Activated T-cell treated with anti-CD3 and anti-CD28 coated beads, Interleukin-2, amount 50 U/mL, for 72 hours (primary cell): ENCODE results near the gene PDGFRB. TPM values are rescaled to one million over a fixed set of nuclear protein-coding genes. Genes with fewer than 3 reads are reported as not detected.
A peak's percentile ranks its signal among the peaks of the same experiment; 100 is the strongest.
"Not testable (repeated sequence)": the region's sequence is repeated elsewhere in the genome, so short reads cannot be mapped to it uniquely, and the experiment has no call there.

Source experiments
- ATAC-seq, 2 donors: fragments of 150-1000 bp; cut with Tn5 transposase; replicated peaks in 1 of 2; 2 replicates each; pipeline ENCODE4 v1.10.0; 2021; ENCODE audit warnings: moderate library complexity in 2 of 2, mild to moderate bottlenecking in 1 of 2
- DNase-seq, 2 donors: peaks; one replicate each; pipeline ENCODE4 v3.0.0; 2021 to 2022; ENCODE audit warnings: mixed read lengths in 1 of 2
- H3K27ac Mint-ChIP-seq: one replicate; pipeline ENCODE4 v1.8.0; 2022; ENCODE audit warnings: mild to moderate bottlenecking, moderate library complexity, mixed read lengths
- H3K27me3 Mint-ChIP-seq: one replicate; pipeline ENCODE4 v1.8.0; 2022; ENCODE audit warnings: low read depth, mixed read lengths
- H3K36me3 Mint-ChIP-seq, 2 donors: one replicate each; pipeline ENCODE4 v1.8.0; 2022; ENCODE audit warnings: mixed read lengths in 2 of 2, mild to moderate bottlenecking in 1 of 2; ENCODE audit not compliant: insufficient read depth in 2 of 2
- H3K4me1 Mint-ChIP-seq: one replicate; pipeline ENCODE4 v1.8.0; 2022; ENCODE audit warnings: low read depth, mixed read lengths
- H3K4me3 Mint-ChIP-seq, 2 donors: one replicate each; pipeline ENCODE4 v1.8.0; 2022; ENCODE audit warnings: mild to moderate bottlenecking in 2 of 2, mixed read lengths in 2 of 2, moderate library complexity in 2 of 2
- H3K9me3 Mint-ChIP-seq, 2 donors: one replicate each; pipeline ENCODE4 v1.8.0; 2022; ENCODE audit warnings: mixed read lengths in 2 of 2
- total RNA-seq, 2 donors: library from RNA; stranded (reverse); gene quantifications; one replicate each; pipeline ENCODE4 v1.2.3, GENCODE V29; 2022

PDGFRB gene
- total RNA-seq, 2 donors from 2014 or later = 0.34 to 1.1 TPM

GRCh38 chr5:150101023-150101422 lies 54.6 kb downstream of the PDGFRB start:
- Mint-ChIP-seq H3K36me3 (no peaks in the 10 kb centered on the region), H3K4me3 (no peak overlapping the region), H3K4me1 (no peaks in the 10 kb centered on the region), H3K27ac (no peak overlapping the region), H3K9me3 (no peaks in the 10 kb centered on the region), H3K27me3 (peaks cover 8% of the 10 kb centered on the region)
- ATAC-seq (no peak), DNase-seq (no peak)

GRCh38 chr5:150097152-150097551 lies 58.5 kb downstream of the PDGFRB start:
- Mint-ChIP-seq H3K27ac (peak overlapping the region; percentile 20), H3K4me1 (peaks cover 9% of the 10 kb centered on the region), H3K9me3 (no peaks in the 10 kb centered on the region)

GRCh38 chr5:150092159-150092787 lies 63.4 kb downstream of the PDGFRB start:
- Mint-ChIP-seq H3K36me3 (no peaks in the 10 kb centered on the region), H3K27ac (peak overlapping the region; percentile 80), H3K9me3 (no peaks in the 10 kb centered on the region), H3K4me3 (peak overlapping the region; percentile 13 to 72), H3K4me1 (peaks cover 20% of the 10 kb centered on the region), H3K27me3 (peaks cover 50% of the 10 kb centered on the region)
- no peak for DNase-seq
- ATAC-seq = peak; percentile 90 to 92

More at GRCh38 chr5:150097152-150097551, 58.5 kb downstream of the PDGFRB start:
- Mint-ChIP-seq H3K4me3 (no peak overlapping the region), H3K36me3 (no peaks in the 10 kb centered on the region), H3K27me3 (peaks cover 21% of the 10 kb centered on the region)
- no peak for DNase-seq
- no peak for ATAC-seq

GRCh38 chr5:150085950-150086715 lies 69.5 kb downstream of the PDGFRB start, which contains the start of gene CSF1R:
CSF1R (minus strand) TSS chr5:150086554; CDS start chr5:150086427, 127 bp downstream.
- Mint-ChIP-seq H3K27ac (no peak within 1 kb of the TSS), H3K27me3 (peaks cover 54% of the 10 kb centered on the region), H3K36me3 (no peaks in the 10 kb centered on the region), H3K4me3 (no peak within 1 kb of the TSS), H3K4me1 (peaks cover 15% of the 10 kb centered on the region), H3K9me3 (no peaks in the 10 kb centered on the region)
- no peak for DNase-seq
- no peak for ATAC-seq

- ATAC-seq (no peak), DNase-seq (no peak)
- Mint-ChIP-seq H3K27ac (no peak overlapping the region), H3K4me1 (peaks cover 13% of the 10 kb centered on the region), H3K4me3 (no peak overlapping the region), H3K9me3 (no peaks in the 10 kb centered on the region), H3K36me3 (no peaks in the 10 kb centered on the region), H3K27me3 (peaks cover 49% of the 10 kb centered on the region)
These were observed 70.3 kb downstream of the PDGFRB start for GRCh38 chr5:150085191-150085912.

- not testable (repeated sequence) for H3K9me3 Mint-ChIP-seq, H3K27ac Mint-ChIP-seq, DNase-seq, H3K36me3 Mint-ChIP-seq, H3K4me3 Mint-ChIP-seq, ATAC-seq
- Mint-ChIP-seq H3K4me1 (peaks cover 13% of the 10 kb centered on the region), H3K27me3 (peaks cover 48% of the 10 kb centered on the region)
These were observed 70.9 kb downstream of the PDGFRB start for GRCh38 chr5:150084754-150085153.

- H3K9me3 Mint-ChIP-seq = no peaks in the 10 kb centered on the region
- no peaks in the 10 kb centered on the region for H3K36me3 Mint-ChIP-seq
- ATAC-seq (no peak), DNase-seq (no peak)
- peaks cover 13% of the 10 kb centered on the region for H3K4me1 Mint-ChIP-seq
- H3K27me3 Mint-ChIP-seq = peaks cover 35% of the 10 kb centered on the region
- H3K27ac Mint-ChIP-seq = no peak overlapping the region
- no peak overlapping the region for H3K4me3 Mint-ChIP-seq
These were observed 72.8 kb downstream of the PDGFRB start for GRCh38 chr5:150082889-150083288.

- H3K4me1 Mint-ChIP-seq = peaks cover 13% of the 10 kb centered on the region
- H3K27me3 Mint-ChIP-seq = peaks cover 30% of the 10 kb centered on the region
- ATAC-seq (no peak), DNase-seq (no peak)
- no peaks in the 10 kb centered on the region for H3K9me3 Mint-ChIP-seq
- no peaks in the 10 kb centered on the region for H3K36me3 Mint-ChIP-seq
- peak overlapping the region in 1 of 2 donors; percentile 29 for H3K4me3 Mint-ChIP-seq
- H3K27ac Mint-ChIP-seq = no peak overlapping the region
These were observed 73.3 kb downstream of the PDGFRB start for GRCh38 chr5:150082374-150082773.

- no peaks in the 10 kb centered on the region for H3K36me3 Mint-ChIP-seq
- H3K27ac Mint-ChIP-seq = no peak overlapping the region
- peaks cover 30% of the 10 kb centered on the region for H3K27me3 Mint-ChIP-seq
- H3K9me3 Mint-ChIP-seq = no peaks in the 10 kb centered on the region
- peak in 1 of 2 donors; percentile 41 for ATAC-seq
- H3K4me3 Mint-ChIP-seq = peak overlapping the region in 1 of 2 donors; percentile 29
- peaks cover 13% of the 10 kb centered on the region for H3K4me1 Mint-ChIP-seq
- DNase-seq = peak in 1 of 2 donors; percentile 15
These were observed 73.9 kb downstream of the PDGFRB start for GRCh38 chr5:150081541-150082283.

- Mint-ChIP-seq H3K27ac (no peak overlapping the region), H3K9me3 (no peaks in the 10 kb centered on the region), H3K4me3 (no peak overlapping the region), H3K27me3 (peaks cover 28% of the 10 kb centered on the region), H3K4me1 (peaks cover 13% of the 10 kb centered on the region), H3K36me3 (no peaks in the 10 kb centered on the region)
- no peak for DNase-seq
- no peak for ATAC-seq
These were observed 74.8 kb downstream of the PDGFRB start for GRCh38 chr5:150080696-150081435.

GRCh38 chr5:150079909-150080461 lies 75.7 kb downstream of the PDGFRB start:
- Mint-ChIP-seq H3K4me3 (no peak overlapping the region), H3K36me3 (no peaks in the 10 kb centered on the region), H3K27ac (no peak overlapping the region), H3K9me3 (no peaks in the 10 kb centered on the region), H3K4me1 (peaks cover 13% of the 10 kb centered on the region), H3K27me3 (peaks cover 21% of the 10 kb centered on the region)
- DNase-seq = no peak
- ATAC-seq = no peak
